LoVo (cell line): ENCODE measurements around the gene RUNX1.

Source experiments
- DNase-seq: peaks from one replicate; pipeline ENCODE4 v3.0.0-alpha.2; 2016; ENCODE audit warnings: low spot score

The RUNX1 gene

DNA sequence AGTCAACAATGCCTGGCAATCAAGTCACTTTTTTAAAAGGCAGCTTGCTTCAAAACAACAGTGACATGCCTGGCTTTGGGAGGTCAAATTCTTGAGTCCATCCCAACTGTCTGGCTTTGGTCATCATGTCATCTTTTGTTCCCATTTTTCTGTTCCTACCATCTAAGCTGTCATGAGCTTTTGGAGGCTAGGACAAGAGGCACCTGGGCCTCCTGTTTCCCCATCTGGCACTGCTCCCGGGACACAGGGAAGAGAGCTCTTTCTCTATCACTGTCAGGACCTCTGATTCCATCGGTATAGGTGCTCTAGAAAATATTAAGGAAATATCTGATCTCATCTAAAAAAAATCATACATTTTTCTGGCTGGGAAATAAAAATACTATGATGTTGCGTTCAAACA lies 224.0 kb downstream of the RUNX1 start:
- no peak for DNase-seq

DNA sequence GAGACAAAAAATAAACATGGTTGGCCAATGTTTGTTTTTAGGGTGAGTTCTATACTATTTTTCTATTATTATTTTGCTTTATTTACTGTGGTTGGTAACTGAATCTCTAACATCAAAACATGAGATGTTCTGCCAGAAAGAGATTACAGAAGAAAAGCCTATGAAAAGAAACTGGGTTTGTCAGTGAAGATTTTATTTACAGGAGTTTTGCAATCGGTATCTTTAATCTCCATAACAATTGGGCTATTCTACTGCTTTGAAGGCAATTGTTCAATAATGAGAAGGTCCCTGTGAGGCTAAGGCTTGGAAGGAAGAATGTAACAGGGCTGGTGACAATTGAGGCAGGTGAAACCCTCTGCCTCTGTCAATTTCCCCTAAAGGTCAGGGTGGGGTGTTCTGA lies 224.8 kb downstream of the RUNX1 start:
- no peak for DNase-seq

DNA sequence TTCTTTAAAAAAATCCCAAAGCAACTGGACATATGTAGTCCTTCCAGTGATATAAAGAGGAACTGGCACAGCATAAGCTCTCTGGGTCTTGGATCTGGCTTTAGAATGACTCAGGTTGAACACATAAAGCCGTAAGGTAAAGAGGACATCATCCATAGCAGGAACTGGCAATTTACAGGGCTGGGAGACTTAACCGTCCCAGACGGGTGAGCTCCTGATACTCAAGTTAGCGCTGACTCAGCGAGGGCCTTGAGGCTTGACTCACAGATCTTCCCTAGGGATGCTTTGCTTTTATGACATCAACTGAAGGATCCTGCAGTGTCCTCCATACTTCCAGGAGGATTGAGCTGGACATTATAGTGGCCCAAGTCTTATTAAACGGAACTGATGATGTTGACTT lies 226.2 kb downstream of the RUNX1 start:
- no peak for DNase-seq

DNA sequence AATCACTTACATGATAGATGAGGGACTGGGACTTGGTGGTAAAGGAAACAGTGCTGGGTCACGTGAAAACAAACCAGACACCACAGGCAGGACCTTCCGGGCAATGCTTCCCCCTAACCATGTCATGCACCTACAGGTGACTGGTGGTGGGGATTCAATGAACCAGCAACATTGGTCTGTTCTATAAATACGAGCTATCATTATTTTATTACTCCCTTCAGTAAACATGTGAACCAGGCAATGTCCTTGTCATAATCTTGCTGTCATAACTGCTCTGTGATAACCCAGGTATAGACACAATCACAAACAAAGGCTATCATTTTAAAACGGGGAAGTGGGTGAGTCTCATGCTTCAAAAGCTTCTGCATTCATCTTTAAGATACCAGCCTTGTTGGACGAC lies 226.9 kb downstream of the RUNX1 start:
- no peak for DNase-seq

- no peak for DNase-seq
These were observed 227.4 kb downstream of the RUNX1 start for GRCh38 chr21:34821717-34822116.

DNA sequence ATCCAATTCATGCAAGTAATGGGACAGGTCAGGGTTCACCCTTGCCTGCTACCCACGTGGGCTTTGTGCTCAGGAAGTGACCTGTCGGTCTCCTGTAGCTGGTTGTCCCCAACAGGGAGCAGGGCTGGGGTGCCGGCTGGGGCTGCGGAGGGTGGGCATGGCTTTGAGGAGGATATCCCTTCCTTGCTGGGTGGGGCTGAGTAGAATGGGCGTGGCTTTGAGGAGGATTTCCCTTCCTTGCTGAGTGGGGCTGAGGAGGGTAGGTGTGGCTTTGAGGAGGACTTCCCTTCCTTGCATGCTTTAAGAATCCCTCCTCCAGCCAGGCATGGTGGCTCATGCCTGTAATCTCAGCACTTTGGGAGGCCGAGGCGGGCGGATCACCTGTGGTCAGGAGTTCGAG lies 229.1 kb downstream of the RUNX1 start:
- DNase-seq, result no peak

- DNase-seq, result no peak
These were observed 229.6 kb downstream of the RUNX1 start for GRCh38 chr21:34819357-34819999.

GRCh38 chr21:34818662-34819158 lies 230.4 kb downstream of the RUNX1 start:
- DNase-seq, result no peak

DNA sequence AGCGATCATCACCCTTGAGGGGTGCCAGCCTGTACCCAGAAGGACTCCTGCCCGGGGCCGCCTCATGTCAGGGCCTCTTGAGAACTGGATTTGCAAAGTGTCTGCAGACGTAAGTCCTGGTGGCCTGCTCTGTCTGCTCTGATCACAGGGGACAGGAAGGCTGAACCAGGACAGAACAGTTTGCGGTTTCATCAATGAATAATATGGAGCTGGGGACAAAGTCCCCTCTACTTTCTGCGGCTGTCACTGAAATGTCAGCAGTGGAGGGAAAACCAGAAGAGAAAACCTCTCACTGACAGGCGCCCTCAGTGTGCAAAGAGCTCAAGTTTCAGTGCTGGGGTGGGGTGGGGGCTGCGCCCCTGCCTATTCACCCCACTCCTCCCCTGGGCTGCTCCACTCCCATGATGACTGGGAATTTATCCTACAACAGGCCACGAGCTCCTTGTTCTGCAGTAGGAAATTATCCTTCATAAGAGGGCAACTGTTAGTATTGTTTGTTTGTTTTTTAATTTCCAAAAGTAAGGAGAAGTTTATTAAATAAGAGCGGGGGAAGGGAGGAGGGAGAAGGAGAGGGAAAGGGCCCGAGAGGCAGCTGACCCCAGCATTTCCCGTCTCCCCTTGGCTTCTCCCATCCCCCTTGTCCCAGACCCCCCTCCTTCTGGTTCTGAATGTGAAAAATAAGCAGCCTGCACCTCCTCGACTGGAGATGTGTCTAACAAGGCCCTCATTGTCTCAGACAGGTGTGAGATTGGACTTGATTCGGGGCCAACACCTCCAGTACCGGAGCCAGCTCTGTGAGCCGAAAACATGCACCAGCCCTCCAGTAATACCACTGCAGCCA lies 231.1 kb downstream of the RUNX1 start:
- no peak for DNase-seq

GRCh38 chr21:34815831-34816705 lies 233.0 kb downstream of the RUNX1 start:
- no peak for DNase-seq

DNA sequence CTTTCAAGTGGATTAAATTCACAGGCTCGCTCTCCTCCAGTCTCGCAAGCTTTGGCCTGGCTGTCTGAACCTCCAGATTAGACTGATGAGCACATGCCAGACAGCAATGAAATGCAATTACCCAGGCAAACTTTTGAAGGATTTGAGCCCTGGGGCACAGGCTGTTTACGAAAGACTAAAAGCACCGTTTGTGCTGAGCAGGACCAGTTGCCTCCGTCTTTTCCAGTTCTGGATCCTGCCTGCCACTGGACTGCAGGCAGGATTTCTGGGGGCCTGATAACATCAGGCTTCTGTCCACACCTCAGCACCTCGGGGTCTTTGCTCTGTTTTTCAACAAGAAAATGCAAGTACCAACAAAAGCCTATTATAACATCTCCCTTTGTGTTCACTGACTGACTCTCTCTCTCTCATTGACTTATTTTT lies 234.6 kb downstream of the RUNX1 start:
- DNase-seq, result no peak

GRCh38 chr21:34813266-34813894 lies 235.7 kb downstream of the RUNX1 start:
- DNase-seq, result peak; percentile 23

DNA sequence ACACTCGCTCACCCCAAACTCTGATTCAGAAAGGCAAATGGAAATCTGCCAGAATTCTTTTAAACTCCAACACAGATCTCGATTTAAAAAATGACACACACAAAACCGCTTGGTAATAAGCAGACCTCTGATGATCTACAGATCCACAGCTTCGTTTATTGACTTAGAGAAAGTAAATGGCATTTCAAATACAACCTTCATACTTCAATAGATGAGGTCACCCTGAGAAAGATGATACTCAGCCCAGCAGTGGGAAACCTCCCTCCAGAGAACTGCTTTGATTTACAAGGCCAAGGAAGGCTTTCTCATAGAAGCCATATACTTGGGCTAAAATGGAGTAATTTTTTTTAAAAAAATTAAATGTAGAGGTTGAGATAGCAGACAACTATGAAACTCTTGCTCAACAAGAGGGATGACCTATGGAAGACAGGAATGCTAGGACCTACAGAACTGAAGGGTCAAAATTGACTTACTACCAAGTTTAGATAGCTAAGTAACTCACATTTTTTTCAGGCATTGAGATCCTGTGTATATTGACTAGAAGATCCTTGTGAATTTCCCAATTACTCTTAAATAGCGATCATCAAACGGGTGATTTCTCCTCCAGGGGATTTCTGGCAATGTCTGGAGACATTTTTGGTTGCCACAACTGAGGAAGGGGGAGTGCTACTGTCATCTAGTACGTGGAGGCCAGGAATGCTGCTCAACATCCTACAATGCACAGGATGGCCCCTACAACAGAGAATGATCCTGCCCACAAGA lies 236.4 kb downstream of the RUNX1 start:
- DNase-seq, result no peak

DNA sequence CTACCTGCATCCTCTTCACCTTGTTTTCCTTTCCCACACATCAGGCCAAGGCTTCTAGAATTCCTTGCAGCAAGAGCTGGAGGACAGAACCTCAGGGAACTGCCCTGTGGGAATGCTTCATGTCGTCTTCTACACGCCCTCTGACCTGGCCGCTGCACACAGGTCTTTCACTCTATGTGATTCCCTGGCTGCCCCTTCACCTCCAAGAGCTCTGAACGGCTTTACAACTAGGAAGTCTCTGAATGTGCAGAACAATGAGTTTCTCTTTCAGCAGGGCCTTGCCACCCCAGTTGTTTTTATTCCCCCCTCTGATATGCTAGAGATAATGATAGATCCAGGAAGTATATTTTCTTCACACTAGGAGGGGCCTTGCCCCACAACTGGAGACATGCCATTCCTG lies 237.7 kb downstream of the RUNX1 start:
- DNase-seq, result no peak

GRCh38 chr21:34810786-34811185 lies 238.3 kb downstream of the RUNX1 start:
- no peak for DNase-seq

- DNase-seq, result no peak
These were observed 239.3 kb downstream of the RUNX1 start for GRCh38 chr21:34809822-34810221.

DNA sequence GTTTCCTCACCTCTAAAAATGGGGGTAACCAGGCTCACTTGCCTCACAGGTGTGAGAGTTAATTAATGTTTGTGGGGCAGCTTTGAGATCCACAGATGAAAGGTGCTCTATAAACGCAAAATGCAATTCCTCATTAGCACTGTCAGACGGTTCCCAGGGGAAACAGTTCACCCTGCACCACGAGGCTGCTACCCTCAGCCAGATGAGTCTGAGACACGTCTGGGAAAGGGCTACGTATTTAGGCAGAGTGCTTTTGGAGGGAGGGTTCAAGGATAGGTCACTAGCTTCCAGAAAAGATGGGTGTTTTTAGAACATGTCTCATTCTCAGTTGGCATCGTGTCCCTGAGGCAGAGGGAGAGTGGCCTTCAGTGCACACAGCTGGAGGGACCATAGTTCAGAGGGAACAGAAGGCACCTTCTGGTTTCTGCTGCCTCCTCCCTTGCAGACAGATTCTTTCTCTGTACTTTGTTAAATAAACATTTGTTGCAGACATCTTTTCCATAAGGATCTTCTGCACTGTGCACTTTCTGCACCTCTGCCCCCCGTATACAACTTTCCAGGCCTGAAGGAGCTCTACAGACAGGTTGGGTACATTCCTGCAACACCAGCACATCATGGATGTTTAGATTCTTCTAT lies 240.4 kb downstream of the RUNX1 start:
- DNase-seq, result no peak

GRCh38 chr21:34807881-34808568 lies 241.1 kb downstream of the RUNX1 start:
- DNase-seq, result peak; percentile 59

- peak; percentile 86 for DNase-seq
These were observed 241.8 kb downstream of the RUNX1 start for GRCh38 chr21:34807146-34807880.
